VCaP (cell line): Measurements from ENCODE around the gene CNPY4.
"Not testable (repeated sequence)": the region's sequence is repeated elsewhere in the genome, so short reads cannot be mapped to it uniquely, and the experiment has no call there.

Source experiments
- H3K27ac ChIP-seq: fragments of 450-650 bp; 2 replicates; pipeline ENCODE4 v1.5.1; 2017
- TF ChIP-seq, protein P1 (sequence below): fragments of 450-650 bp; conservative IDR thresholded peaks from 2 replicates; pipeline ENCODE4 v1.5.1; 2017; ENCODE audit warnings: mild to moderate bottlenecking, moderate library complexity

Gene CNPY4

DNA sequence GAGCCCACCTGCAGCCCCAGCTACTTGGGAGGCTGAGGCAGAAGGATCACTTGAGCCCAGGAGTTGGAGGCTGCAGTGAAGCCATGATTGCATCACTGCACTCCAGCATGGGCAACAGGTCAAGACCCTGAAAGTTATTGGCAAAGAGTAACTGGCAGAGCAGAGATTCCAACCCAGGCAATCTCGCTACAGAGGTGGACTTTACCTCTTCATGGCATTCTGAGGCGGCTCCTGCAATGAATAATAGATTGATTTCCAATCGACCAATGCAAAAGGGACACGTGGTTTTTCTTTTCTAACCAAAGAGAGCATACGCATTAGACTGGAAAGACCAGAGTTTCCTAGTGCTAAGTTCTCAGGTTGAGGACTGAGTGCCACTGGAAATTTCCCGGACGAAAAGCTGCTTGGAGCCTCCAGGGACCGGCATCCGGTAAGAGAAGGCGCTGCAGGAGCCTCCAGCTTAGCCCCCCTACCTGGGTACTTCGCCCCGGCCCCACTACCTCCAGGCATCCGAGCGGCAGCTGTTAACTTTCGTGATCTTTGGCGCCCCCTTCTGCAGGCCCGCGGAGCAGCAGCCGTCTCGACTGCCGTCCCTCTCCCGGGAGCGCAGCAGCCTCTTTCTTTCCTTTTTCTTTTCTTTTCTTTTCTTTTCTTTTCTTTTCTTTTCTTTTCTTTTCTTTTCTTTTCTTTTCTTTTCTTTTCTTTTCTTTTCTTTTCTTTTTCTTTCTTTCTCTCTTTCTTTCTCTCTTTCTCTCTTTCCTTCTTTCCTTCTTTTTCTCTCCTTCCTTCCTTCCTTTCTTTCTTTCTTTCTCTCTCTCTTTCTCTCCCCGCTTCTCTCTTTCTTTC, 11.4 kb downstream of the CNPY4 start:
- TF ChIP-seq, protein P1, sequence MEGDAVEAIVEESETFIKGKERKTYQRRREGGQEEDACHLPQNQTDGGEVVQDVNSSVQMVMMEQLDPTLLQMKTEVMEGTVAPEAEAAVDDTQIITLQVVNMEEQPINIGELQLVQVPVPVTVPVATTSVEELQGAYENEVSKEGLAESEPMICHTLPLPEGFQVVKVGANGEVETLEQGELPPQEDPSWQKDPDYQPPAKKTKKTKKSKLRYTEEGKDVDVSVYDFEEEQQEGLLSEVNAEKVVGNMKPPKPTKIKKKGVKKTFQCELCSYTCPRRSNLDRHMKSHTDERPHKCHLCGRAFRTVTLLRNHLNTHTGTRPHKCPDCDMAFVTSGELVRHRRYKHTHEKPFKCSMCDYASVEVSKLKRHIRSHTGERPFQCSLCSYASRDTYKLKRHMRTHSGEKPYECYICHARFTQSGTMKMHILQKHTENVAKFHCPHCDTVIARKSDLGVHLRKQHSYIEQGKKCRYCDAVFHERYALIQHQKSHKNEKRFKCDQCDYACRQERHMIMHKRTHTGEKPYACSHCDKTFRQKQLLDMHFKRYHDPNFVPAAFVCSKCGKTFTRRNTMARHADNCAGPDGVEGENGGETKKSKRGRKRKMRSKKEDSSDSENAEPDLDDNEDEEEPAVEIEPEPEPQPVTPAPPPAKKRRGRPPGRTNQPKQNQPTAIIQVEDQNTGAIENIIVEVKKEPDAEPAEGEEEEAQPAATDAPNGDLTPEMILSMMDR: peak; percentile 92
- H3K27ac ChIP-seq: no peak overlapping the region

DNA sequence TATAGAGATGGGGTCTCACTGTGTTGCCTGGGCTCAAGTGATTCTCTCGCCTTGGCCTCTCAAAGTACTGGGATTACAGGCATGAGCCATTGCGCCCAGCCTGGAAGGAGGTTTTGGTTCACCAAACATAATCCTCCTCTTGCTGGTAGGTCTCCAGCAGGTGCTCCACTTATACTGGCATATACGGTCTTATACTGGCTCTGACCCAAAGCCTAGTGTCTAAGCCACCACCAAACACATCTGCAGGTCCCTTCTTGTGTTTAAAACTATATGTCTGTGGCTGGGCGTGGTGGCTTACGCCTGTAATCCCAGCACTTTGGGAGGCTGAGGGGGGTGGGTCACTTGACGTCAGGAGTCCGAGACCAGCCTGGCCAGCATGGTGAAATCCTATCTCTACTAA, 12.7 kb downstream of the CNPY4 start:
- TF ChIP-seq, protein P1: no peak
- H3K27ac ChIP-seq: no peak overlapping the region

DNA sequence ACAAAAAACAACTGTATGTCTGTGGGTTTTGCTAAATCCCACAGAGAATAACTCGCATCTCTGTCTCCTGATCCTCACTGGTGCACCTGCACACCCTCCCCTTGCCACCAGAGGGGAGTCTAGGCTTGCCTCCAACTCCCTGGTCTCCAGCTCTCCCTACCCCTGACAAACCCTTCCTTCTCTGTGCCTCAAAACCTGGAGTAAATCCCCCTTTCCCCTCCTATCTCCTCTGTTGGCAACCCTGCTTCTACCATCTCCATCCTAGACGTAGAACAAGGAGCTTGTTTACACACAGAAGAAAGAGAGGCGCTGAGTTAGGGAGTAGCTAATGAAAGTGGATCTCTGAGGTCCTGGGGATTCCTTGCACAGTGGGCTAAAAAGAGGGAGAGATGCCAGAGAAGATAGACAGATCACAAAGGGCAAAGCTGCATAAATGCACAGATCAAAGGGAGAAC, 13.3 kb downstream of the CNPY4 start:
- no peak overlapping the region for H3K27ac ChIP-seq
- TF ChIP-seq, protein P1: peak; percentile 97

DNA sequence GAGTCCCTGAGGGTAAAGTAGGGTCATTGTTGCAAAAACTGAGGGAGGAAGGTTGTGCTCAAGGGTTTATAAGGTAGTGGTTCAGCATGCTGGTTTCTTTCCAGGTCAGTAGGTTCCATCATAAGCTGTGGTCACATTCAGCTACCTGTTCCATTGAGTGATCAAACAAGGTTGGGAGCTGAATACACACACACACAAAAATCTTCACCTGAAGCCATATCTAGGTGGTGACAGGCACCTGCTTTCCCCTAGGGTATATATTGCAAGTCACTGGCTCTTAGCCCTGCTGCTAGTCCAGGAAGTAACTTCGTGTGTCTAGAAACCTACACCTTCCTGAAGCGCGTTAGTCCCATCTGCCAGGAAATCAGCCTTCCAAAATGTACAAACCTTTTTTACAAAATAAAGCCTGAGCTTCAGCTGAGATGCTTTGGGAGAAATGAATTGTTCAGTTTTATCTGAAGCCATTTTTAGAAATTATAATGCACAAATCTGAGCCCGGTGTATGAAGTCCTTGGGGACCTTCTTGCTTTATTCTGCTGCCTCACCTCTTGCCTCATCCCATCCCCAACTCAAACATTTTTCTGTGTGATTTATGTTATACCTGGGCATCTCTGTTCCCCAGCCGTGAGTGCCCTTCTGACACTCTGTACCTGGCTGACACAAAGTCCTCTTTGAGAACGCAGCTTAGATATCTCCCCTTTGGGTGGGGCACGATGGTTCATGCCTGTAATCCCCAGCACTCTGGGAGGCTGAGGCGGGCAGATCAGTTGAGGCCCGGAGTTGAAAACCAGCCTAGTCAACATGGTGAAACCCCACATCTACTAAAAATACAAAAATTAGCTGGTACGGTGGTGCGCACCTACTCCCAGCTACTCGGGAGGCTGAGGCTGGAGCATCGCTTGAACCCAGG, 18.7 kb downstream of the CNPY4 start:
- H3K27ac ChIP-seq: peak overlapping the region; percentile 23
- TF ChIP-seq, protein P1: no peak

DNA sequence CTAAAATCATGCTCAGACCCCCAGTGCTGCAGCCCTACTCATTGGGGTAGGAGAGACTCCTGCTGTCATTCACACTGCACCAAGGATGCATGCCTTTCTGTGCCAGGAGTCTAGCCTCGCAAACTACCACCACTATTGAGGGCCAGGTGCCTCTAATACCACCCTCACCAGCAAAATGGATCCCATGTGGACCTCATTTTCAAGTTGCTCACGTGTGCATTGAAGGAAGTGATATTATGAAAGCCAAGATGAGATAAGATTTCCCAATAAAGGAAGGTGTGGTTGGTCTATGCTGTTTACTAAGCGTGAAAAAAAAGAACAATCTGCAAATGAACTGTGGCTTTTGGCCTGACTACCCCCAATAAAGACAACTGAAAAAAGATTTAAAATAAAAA, 22.1 kb downstream of the CNPY4 start:
- no peak overlapping the region for H3K27ac ChIP-seq
- TF ChIP-seq, protein P1: no peak

DNA sequence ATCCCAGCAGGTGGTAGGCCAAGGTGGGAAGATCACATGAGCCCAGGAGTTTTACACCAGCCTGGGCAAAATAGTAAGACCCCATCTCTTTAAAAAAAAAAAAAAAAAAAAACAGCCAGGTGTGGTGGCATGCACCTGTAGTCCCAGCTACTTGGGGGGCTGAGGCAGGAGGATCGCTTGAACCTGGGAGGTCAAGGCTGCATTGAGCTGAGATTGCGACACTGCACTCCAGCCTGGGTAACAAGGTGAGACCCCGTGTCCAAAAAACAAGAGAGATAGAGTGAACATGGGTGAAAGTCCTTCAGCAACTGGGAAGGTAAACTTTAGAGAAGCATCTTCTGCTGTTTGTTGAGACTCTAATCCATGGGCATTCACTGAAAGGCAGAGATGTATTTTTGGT, 23.0 kb downstream of the CNPY4 start:
- TF ChIP-seq, protein P1: no peak
- no peak overlapping the region for H3K27ac ChIP-seq

DNA sequence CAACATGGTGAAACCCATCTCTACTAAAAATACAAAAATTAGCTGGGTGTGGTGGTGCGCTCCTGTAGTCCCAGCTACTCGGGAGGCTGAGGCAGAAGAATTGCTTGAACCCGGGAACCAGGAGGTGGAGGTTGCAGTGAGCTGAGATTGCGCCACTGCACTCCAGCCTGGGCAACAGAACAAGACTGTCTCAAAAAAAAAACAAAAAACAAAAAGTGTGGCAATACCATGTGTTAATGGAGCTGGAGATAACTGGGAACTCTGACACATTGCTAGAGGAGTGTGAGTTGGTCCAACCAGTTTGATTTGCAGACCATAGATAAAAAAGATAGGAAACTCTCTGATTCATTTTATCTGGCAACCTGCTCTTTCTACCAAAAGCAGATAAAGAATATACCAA, 26.9 kb downstream of the CNPY4 start:
- H3K27ac ChIP-seq: not testable (repeated sequence)
